GM18861 (cell line): ENCODE results near the gene MSI1.

Experiments used
- ATAC-seq: cut with Tn5 transposase; IDR thresholded peaks from one replicate; pipeline ENCODE4 v1.9.1; 2021; ENCODE audit not compliant: unreplicated experiment

The MSI1 gene

DNA sequence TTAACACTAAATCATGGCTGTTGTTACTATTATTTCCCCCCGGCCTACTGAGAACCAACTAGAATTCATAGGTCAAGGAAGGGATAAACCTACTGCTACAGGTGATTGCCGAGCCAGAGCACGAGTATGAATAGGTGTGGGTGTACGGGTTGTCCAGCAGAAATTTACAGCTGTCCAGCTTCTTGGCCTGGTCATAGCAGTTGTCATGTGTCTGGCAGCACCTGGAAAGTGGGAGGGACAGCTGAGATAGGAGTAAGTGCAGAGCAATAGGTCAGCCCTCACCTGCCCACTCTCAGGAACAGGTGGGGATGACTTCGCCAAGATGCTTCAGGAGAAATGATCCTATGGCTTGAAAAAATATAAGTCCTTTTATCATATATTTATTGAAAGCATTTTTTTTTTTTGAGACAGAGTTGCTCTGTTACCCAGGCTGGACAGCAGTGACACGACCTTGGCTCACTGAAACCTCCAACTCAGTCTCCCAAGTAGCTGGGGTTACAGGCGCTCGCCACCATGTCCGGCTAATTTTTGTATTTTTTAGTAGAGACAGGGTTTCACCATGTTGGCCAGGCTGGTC, 44.0 kb downstream of the MSI1 start:
- no peak for ATAC-seq

DNA sequence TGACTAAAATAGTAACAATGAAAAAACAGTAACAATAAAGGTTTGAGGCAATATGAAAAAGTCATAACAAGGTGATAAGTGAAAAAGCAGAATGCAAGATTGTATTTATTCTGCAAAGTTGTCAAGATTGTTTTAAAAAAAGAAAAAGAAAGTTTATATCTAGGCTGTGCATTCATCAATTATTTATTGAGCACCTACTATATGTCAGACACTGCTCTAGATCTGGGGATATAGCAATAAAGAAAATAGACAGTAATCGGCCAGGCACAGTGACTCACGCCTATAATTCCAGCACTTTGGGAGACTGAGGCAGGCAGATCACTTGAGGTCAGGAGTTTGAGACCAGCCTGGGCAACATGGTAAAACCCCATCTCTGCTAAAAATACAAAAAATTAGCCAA, 45.2 kb downstream of the MSI1 start:
- ATAC-seq: no peak

DNA sequence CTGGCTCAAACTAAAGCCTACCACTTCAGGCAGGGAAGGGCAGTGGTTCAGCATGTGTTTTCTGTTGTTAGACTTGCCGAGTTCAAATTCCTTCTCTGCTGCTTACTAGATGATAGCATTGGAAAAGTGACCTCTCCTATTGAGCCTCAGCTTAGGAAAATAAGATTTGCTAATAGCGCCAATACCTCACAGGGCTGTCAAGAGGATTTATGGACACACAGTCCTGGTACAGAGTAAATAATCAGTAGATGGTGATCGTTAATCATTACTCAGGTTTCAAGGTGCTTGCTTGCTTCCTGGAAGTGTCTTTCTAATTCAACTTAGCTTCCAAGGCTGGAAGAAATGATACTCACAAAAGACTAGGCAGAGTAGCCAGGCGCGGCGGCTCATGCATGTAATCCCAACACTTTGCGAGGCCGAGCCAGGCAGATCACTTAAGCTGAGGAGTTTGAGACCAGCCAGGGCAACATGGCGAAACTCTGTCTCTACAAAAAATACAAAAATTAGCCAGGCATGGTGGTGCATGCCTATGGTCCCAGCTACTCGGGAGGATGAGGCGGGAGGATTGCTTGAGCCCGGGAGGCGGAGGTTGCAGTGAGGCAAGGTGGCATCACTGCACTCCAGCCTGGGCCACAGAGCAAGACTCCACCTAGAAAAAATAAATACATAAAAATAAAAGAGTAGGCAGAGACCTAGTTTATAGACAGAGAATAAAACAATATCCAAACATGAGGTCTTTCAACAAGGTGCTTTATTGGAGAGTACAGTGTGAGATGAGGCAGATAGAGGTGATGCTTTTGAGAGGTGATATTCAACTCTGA, 47.4 kb downstream of the MSI1 start:
- ATAC-seq: no peak

DNA sequence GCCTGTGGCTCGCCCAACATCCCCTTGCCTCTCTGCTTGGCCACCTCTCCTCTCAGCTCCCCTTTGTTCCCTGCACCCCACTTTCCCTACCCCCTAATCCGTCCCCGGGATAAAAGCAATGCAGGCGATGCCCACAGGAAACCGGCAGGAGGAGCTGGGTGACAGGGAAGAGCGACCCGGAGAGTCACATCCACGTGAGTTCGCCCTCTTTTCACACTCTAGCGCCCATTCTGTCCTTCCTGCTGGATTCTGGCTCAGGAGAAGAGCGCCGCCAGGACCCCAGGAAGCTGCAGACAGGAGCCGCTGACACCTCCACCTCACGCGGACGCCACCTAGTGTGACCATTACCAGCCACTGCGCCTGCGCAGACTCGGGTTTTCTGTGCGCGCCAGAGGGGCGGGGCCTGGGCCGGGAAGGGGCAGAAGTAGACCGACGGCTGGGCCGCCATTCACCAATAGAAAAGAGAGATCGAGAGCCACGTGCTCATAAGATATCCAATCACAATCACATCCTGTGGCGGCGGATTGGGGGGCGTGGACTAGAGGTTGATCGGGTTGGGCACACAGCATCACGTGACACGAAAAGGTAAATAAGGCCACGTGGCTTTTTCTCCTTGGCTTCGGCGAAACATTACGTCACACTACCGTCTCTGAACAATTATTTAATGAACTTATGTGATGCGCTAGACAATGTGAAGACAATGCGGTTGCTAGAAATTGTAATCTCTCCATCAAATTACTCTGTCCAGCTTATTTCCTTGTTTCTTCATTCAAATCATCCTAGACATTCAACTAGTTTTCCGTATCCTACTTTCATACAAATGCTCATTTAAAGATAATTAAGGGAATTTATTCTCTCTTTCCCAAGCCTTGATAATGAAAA, 51.5 kb downstream of the MSI1 start:
- ATAC-seq: peak; percentile 97

DNA sequence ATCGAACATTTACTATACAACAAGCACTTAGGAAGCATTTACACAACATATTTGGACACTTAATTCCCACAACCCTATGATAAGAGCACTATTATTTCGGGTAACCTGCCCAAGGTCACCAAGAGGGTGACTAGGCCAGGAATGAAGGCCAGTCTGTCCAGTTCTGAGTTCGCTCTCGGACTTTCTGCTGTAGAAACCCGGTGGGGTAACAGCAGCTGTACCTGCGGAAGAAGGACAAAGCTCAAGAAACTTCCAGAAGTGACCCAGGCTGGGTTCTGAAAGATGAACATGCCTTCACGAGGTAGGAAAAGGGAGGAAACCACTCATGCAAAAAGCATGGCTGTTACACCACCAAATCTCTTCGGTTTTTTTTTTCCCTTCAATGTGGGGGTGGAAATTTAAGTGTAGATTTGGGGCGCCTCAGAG, 52.2 kb downstream of the MSI1 start:
- ATAC-seq: no peak

DNA sequence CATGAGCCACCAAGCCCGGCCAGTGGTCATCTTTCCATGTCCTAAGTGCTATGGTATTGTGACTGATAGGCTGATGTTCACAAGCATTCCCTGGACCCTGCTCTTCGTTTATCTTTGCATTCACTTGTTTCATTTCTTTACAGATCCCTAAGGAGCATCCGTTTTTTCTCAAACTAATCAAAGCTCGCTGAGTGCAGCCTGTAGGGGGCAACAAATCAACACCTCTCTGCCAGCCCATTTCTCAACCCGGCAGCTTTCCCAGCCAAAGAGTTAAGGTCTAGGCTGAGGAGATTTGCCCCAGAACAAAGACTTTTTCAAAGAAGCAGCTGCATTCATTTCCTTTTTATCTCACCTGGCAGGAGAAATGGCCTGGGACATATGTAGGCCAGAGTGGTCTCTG, 54.7 kb downstream of the MSI1 start:
- no peak for ATAC-seq

DNA sequence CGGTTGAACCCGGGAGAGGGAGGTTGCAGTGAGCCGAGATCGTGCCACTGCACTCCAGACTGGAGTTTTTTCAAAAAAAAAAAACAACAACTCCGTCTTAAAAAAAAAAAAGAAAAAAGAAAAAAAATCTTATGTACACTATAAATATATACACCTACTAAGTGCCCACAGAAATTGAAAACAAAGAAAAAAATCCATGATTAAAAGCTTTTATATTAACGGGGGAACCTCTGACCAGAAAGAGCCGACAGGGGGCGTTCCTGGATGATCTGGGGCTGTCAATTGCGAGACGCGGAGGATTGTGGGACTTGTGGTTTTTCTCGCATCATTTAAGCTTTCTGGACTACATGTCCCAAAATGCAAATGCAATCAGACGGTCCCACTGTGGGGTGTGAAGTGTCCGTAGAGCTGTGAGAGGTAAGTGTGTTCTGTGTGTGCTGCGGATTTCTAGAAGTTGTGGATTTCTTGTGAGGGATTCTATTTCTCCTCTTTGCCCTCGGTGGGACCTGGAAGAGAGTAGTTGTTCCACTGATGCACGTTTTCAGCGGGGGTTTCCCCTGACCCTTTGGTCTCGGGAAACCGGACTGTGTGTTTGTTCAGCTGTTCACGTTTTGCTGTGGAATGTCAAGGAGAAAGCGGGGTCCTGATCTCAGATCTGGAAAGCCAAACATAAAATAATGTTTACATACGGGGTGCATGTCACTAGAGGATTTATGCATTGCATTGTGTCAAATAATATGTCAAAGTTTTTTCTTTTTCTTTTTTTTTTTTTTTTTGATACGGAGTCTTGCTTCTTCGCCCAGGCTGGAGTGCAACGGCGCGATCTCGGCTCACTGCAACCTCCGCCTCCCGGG, 66.8 kb downstream of the MSI1 start, which contains the start of gene SIRT4:
Gene SIRT4, plus strand, starts transcription at position 360 of the 854 bp plus-strand sequence. CDS start 1,241 bp downstream, outside the sequence.
- ATAC-seq: peak; percentile 98

DNA sequence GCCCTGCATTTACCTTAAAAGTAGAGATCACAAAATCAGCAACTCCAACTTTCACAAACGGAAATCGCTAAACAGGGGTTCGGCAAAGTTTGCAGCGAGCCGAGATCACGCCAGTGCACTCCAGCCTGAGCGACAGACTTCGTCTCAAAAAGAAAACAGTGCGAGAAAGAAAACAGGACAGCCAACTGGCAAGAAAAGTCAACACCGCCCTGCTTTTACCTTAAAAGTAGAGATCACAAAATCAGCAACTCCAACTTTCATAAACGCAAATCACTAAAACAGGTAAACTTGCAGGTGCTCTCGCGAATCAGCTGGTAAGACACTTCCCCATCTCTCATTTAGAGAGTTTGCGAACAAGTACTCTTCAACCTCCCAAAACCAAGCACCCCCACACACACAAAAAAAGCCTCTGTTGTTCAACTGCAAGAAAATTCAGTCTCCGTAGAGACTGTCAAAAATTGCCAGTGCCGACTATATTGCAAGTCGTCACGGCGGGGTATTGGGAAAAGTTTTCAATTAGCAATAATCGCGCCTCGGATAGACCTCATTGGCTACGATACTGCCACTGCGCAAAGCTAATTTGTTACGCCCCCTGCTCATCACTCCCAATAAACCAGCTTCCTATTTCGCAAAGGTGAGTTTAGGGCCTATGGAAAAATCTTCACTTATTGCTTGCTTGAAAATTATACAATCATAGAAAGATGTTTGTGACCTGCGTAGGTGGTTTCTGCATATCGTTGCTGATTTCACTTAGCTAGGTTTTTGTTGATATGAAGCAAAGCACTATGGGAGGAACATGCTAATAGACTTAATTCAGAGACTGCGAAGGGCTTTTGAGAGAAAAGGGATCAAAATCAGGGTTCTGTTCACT, 76.1 kb downstream of the MSI1 start, which contains the start of gene RNU4-1:
Gene RNU4-1, minus strand, starts transcription at position 577 of the 871 bp plus-strand sequence.
- peak; percentile 39 for ATAC-seq

DNA sequence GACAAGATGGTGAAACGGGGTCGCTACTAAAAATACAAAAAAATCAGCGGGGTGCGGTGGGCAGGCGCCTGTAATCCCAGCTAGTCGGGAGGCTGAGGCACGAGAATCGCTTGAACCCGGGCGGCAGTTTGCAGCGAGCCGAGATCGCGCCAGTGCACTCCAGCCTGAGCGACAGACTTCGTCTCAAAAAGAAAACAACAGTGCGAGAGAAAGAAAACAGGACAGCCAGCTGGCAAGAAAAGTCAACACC, 76.6 kb downstream of the MSI1 start:
- no peak for ATAC-seq
